AG09309 (cell line): Measurements from ENCODE around the gene TMEM125.

ENCODE experiments used
- DNase-seq: peaks from one replicate; pipeline ENCODE4 v3.0.0-alpha.2; 2010; ENCODE audit warnings: low read depth
- H3K4me3 ChIP-seq: 2 replicates; pipeline ENCODE4 v1.5.1; 2011; ENCODE audit warnings: mild to moderate bottlenecking, low read depth, low read length, moderate library complexity; ENCODE audit not compliant: control insufficient read depth
- CTCF ChIP-seq: IDR thresholded peaks from 2 replicates; pipeline ENCODE4 v1.5.1; 2011; ENCODE audit warnings: mild to moderate bottlenecking, low read depth, low read length, inconsistent platforms; ENCODE audit not compliant: insufficient read depth, control insufficient read depth; ENCODE audit errors: missing control alignments

TMEM125 gene

GRCh38 chr1:43288785-43289706, 19.3 kb downstream of the TMEM125 start:
- no peak for DNase-seq
- TF ChIP-seq CTCF: no peak
- no peak overlapping the region for H3K4me3 ChIP-seq

- TF ChIP-seq CTCF: no peak
- DNase-seq: no peak
These were observed 22.4 kb downstream of the TMEM125 start for GRCh38 chr1:43292216-43292615.

GRCh38 chr1:43292679-43293078, 22.9 kb downstream of the TMEM125 start:
- H3K4me3 ChIP-seq: no peak overlapping the region
- no peak for TF ChIP-seq CTCF
- DNase-seq: no peak

More at GRCh38 chr1:43292216-43292615, 22.4 kb downstream of the TMEM125 start:
- H3K4me3 ChIP-seq: no peak overlapping the region

- no peak for TF ChIP-seq CTCF
- no peak for DNase-seq
- no peak overlapping the region for H3K4me3 ChIP-seq
These were observed 23.4 kb downstream of the TMEM125 start for GRCh38 chr1:43293176-43293575.

- H3K4me3 ChIP-seq: no peak overlapping the region
- peak; percentile 18 for DNase-seq
- no peak for TF ChIP-seq CTCF
These were observed 24.3 kb downstream of the TMEM125 start for GRCh38 chr1:43293896-43294760.

GRCh38 chr1:43294761-43295160, 25.0 kb downstream of the TMEM125 start:
- no peak for DNase-seq
- H3K4me3 ChIP-seq: no peak overlapping the region
- no peak for TF ChIP-seq CTCF
